Calu3 (cell line): ENCODE results near the gene HSPA1A. TPM values are rescaled to one million over a fixed set of nuclear protein-coding genes. Genes with fewer than 3 reads are reported as not detected.
A peak's percentile ranks its signal among the peaks of the same experiment; 100 is the strongest.
"Not testable (repeated sequence)": the region's sequence is repeated elsewhere in the genome, so short reads cannot be mapped to it uniquely, and the experiment has no call there.

Experiments
- BruUV-seq: library from RNA; stranded (reverse); fragments of 400-500 nt; replicated peaks from 2 replicates; lab custom pipeline; 2021; lab: Mats Ljungman, UMichigan
- CTCF ChIA-PET: fragments of 300-600 bp; sonication (Branson Sonifier 250); formaldehyde crosslinking; loops from one replicate; lab custom pipeline; 2022; ENCODE audit warnings: antibody characterized with exemption; lab: Charles Lee
- DNase-seq: peaks from one replicate; pipeline ENCODE4 v3.0.0; 2022
- H3K27ac Mint-ChIP-seq: one replicate; pipeline ENCODE4 v1.8.0; 2022; ENCODE audit warnings: mixed read lengths; ENCODE audit not compliant: unreplicated experiment
- H3K27me3 Mint-ChIP-seq: one replicate; pipeline ENCODE4 v1.8.0; 2022; ENCODE audit warnings: mixed read lengths; ENCODE audit not compliant: unreplicated experiment
- H3K36me3 Mint-ChIP-seq: one replicate; pipeline ENCODE4 v1.8.0; 2022; ENCODE audit warnings: mild to moderate bottlenecking, moderate library complexity, mixed read lengths; ENCODE audit not compliant: insufficient read depth, unreplicated experiment
- H3K4me1 Mint-ChIP-seq: one replicate; pipeline ENCODE4 v1.8.0; 2022; ENCODE audit warnings: mild to moderate bottlenecking, low read depth, mixed read lengths; ENCODE audit not compliant: unreplicated experiment
- H3K4me3 Mint-ChIP-seq: one replicate; pipeline ENCODE4 v1.8.0; 2022; ENCODE audit warnings: mild to moderate bottlenecking, low read depth, moderate library complexity, mixed read lengths; ENCODE audit not compliant: unreplicated experiment
- H3K9me3 Mint-ChIP-seq: one replicate; pipeline ENCODE4 v1.8.0; 2022; ENCODE audit warnings: low read depth, mixed read lengths; ENCODE audit not compliant: unreplicated experiment
- intact Hi-C: fragments of 100-400 bp; cut with micrococcal nuclease; formaldehyde crosslinking; loops from one replicate; pipeline ENCODE4 v1.10.0; 2022; ENCODE audit not compliant: unreplicated experiment
- total RNA-seq: library from RNA; stranded (reverse); gene quantifications from 2 replicates; pipeline ENCODE4 v1.2.3, GENCODE V29; 2022
- TF ChIP-seq, protein P1 (sequence below): fragments of 200-600 bp; IDR thresholded peaks from one replicate; pipeline ENCODE4 v1.8.0; 2022; ENCODE audit warnings: antibody characterized with exemption; ENCODE audit not compliant: unreplicated experiment

Gene HSPA1A
- total RNA-seq, 1 experiment from 2014 or later, result 1,263 TPM

GRCh38 chr6:31864123-31864562, 48.8 kb downstream of the HSPA1A start:
- not testable (repeated sequence) for H3K9me3 Mint-ChIP-seq, BruUV-seq, DNase-seq, H3K27me3 Mint-ChIP-seq
- Mint-ChIP-seq H3K4me1 (peaks cover 19% of the 10 kb centered on the region), H3K27ac (peak overlapping the region; percentile 96), H3K36me3 (peaks cover 65% of the 10 kb centered on the region), H3K4me3 (peak overlapping the region; percentile 85)
- intact Hi-C loops, result loop anchor here (5.0 kb wide), 1 partner anchor 87 kb away; the partner anchor contains the start of gene VWA7
- TF ChIP-seq, protein P1, sequence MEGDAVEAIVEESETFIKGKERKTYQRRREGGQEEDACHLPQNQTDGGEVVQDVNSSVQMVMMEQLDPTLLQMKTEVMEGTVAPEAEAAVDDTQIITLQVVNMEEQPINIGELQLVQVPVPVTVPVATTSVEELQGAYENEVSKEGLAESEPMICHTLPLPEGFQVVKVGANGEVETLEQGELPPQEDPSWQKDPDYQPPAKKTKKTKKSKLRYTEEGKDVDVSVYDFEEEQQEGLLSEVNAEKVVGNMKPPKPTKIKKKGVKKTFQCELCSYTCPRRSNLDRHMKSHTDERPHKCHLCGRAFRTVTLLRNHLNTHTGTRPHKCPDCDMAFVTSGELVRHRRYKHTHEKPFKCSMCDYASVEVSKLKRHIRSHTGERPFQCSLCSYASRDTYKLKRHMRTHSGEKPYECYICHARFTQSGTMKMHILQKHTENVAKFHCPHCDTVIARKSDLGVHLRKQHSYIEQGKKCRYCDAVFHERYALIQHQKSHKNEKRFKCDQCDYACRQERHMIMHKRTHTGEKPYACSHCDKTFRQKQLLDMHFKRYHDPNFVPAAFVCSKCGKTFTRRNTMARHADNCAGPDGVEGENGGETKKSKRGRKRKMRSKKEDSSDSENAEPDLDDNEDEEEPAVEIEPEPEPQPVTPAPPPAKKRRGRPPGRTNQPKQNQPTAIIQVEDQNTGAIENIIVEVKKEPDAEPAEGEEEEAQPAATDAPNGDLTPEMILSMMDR, result peak; percentile 26
- CTCF ChIA-PET, result interaction anchor here (0.6 to 0.9 kb wide), 2 partner anchors 94 to 1375 kb away, joined by 3 to 4 read pairs; no protein-coding TSS in a partner anchor

- no peak overlapping the region for H3K4me3 Mint-ChIP-seq
- no peak overlapping the region for H3K27ac Mint-ChIP-seq
- intact Hi-C loops, result loop anchor here (5.0 kb wide), 1 partner anchor 88 kb away; the partner anchor contains the start of gene VWA7
- DNase-seq, result no peak
- H3K27me3 Mint-ChIP-seq, result peaks cover 9% of the 10 kb centered on the region
- TF ChIP-seq, protein P1, result no peak
- peaks cover 19% of the 10 kb centered on the region for H3K4me1 Mint-ChIP-seq
- BruUV-seq, result no TSS peak
- CTCF ChIA-PET, result no interaction called here
- H3K36me3 Mint-ChIP-seq, result peaks cover 65% of the 10 kb centered on the region
- H3K9me3 Mint-ChIP-seq, result no peaks in the 10 kb centered on the region
Measured at GRCh38 chr6:31864818-31865204, 49.5 kb downstream of the HSPA1A start.

DNA sequence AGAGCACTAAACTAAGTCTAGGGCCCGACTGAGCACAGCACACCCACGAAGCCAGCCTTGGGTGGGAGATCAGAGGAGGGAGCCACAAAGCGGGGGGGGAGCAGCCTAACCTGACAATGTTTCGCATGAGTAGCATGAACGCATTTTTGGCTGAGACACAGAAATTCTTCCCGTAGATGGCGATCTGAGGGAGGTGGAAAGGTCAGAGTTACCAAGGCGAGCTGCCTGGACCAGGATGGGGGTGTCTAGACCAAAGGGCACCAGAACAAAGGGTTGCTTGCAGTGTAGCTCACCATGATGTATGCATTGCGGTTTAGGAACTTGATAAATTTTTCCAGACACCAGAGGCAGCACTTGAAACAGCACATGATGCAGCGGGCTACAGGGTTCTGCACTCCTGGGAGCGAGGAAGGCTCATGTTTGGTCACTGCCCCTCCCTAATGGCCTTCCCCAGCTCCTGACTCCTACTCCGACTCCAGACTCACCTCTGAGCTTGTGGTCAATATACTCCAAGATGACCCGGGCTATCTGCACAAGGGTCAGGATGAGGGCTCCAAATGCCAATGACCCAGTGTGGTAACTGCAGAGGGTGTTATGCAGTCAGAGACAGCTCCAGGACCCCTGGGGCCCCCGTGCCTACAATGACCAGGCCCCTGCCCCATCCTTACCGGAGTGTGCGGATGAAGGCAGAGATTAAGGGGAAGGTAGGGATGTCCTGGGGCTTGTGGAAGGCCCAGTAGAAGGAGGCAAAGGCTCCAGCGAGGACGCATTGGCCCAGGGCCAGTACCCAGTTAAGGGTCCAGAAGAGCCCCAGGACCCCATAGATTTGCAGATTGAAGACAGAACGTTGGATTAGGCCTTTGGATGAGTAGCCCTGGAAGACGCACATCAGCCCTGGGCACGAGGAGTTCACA, 50.1 kb downstream of the HSPA1A start:
- Mint-ChIP-seq H3K9me3 (no peaks in the 10 kb centered on the region), H3K27me3 (peaks cover 9% of the 10 kb centered on the region), H3K27ac (no peak overlapping the region), H3K36me3 (peaks cover 64% of the 10 kb centered on the region), H3K4me3 (no peak overlapping the region), H3K4me1 (peaks cover 19% of the 10 kb centered on the region)
- TF ChIP-seq, protein P1, result no peak
- CTCF ChIA-PET, result no interaction called here
- no peak for DNase-seq
- no TSS peak for BruUV-seq
- intact Hi-C loops, result no loop called here

Other genes starting within 250 kb of the HSPA1A start
- gene LTA, start 243.3 kb upstream of the HSPA1A start, total RNA-seq, result not detected in 2 replicates
- gene TNF, start 240.0 kb upstream of the HSPA1A start, total RNA-seq, result 0.22 and 0.68 TPM in 2 replicates
- gene LTB, start 233.1 kb upstream of the HSPA1A start, total RNA-seq, result 0.44 and 1.4 TPM in 2 replicates
- gene LST1, start 229.3 kb upstream of the HSPA1A start, total RNA-seq, result 0.94 TPM in 1 of 2 replicates, not detected in the other
- gene NCR3, start 222.5 kb upstream of the HSPA1A start, total RNA-seq, result not detected in 2 replicates
- not detected in 2 replicates for gene AIF1, start 200.3 kb upstream of the HSPA1A start, total RNA-seq
- gene PRRC2A, start 194.8 kb upstream of the HSPA1A start, total RNA-seq, result 473 and 509 TPM in 2 replicates
- 617 and 663 TPM in 2 replicates for gene BAG6, start 162.9 kb upstream of the HSPA1A start, total RNA-seq
- 2.6 and 3.6 TPM in 2 replicates for gene APOM, start 159.6 kb upstream of the HSPA1A start, total RNA-seq
- gene C6orf47, start 154.8 kb upstream of the HSPA1A start, total RNA-seq, result 40.3 and 42.9 TPM in 2 replicates
- gene GPANK1, start 150.5 kb upstream of the HSPA1A start, total RNA-seq, result 32.2 and 35.6 TPM in 2 replicates
- 337 and 357 TPM in 2 replicates for gene CSNK2B, start 149.5 kb upstream of the HSPA1A start, total RNA-seq
- 44.6 and 45.1 TPM in 2 replicates for gene LY6G5B, start 145.6 kb upstream of the HSPA1A start, total RNA-seq
- 4.9 and 5.4 TPM in 2 replicates for gene LY6G5C, start 134.5 kb upstream of the HSPA1A start, total RNA-seq
- gene ABHD16A, start 112.2 kb upstream of the HSPA1A start, total RNA-seq, result 89.9 and 99.1 TPM in 2 replicates
- not detected in 2 replicates for gene LY6G6F, start 108.7 kb upstream of the HSPA1A start, total RNA-seq
- not detected in 2 replicates for gene LY6G6D, start 100.2 kb upstream of the HSPA1A start, total RNA-seq
- gene LY6G6C, start 93.8 kb upstream of the HSPA1A start, total RNA-seq, result 1.0 TPM in 1 of 2 replicates, not detected in the other
- gene MPIG6B, start 92.2 kb upstream of the HSPA1A start, total RNA-seq, result not detected in 2 replicates
- gene DDAH2, start 86.2 kb upstream of the HSPA1A start, total RNA-seq, result 81.4 and 89.6 TPM in 2 replicates
- 943 and 1,109 TPM in 2 replicates for gene CLIC1, start 79.0 kb upstream of the HSPA1A start, total RNA-seq
- 156 and 176 TPM in 2 replicates for gene MSH5, start 75.5 kb upstream of the HSPA1A start, total RNA-seq
- 26.6 and 30.3 TPM in 2 replicates for gene SAPCD1, start 52.9 kb upstream of the HSPA1A start, total RNA-seq
- gene VWA7, start 38.2 kb upstream of the HSPA1A start, total RNA-seq, result 22.1 and 37.6 TPM in 2 replicates
- 316 and 331 TPM in 2 replicates for gene VARS1, start 19.8 kb upstream of the HSPA1A start, total RNA-seq
- 126 and 144 TPM in 2 replicates for gene LSM2, start 8.6 kb upstream of the HSPA1A start, total RNA-seq
- gene HSPA1L, start 260 bp upstream of the HSPA1A start, total RNA-seq, result 4.2 and 4.3 TPM in 2 replicates
- 687 and 705 TPM in 2 replicates for gene HSPA1B, start 12.2 kb downstream of the HSPA1A start, total RNA-seq
- gene NEU1, start 47.3 kb downstream of the HSPA1A start, total RNA-seq, result 133 and 159 TPM in 2 replicates
- 185 and 238 TPM in 2 replicates for gene SLC44A4, start 63.5 kb downstream of the HSPA1A start, total RNA-seq
- gene EHMT2, start 82.2 kb downstream of the HSPA1A start, total RNA-seq, result 131 and 138 TPM in 2 replicates
- gene ZBTB12, start 86.5 kb downstream of the HSPA1A start, total RNA-seq, result 22.6 and 28.1 TPM in 2 replicates
- 5.0 and 6.3 TPM in 2 replicates for gene C2, start 112.2 kb downstream of the HSPA1A start, total RNA-seq
- gene CFB, start 130.6 kb downstream of the HSPA1A start, total RNA-seq, result 944 and 1,205 TPM in 2 replicates
- gene NELFE, start 143.4 kb downstream of the HSPA1A start, total RNA-seq, result 141 and 157 TPM in 2 replicates
- 182 and 201 TPM in 2 replicates for gene SKIC2, start 143.6 kb downstream of the HSPA1A start, total RNA-seq
- 40.9 and 43.6 TPM in 2 replicates for gene DXO, start 156.6 kb downstream of the HSPA1A start, total RNA-seq
- 13.1 and 20.8 TPM in 2 replicates for gene C4A, start 166.5 kb downstream of the HSPA1A start, total RNA-seq
- gene C4B, start 199.3 kb downstream of the HSPA1A start, total RNA-seq, result 7.8 and 13.4 TPM in 2 replicates
- 0.76 and 0.78 TPM in 2 replicates for gene CYP21A2, start 222.9 kb downstream of the HSPA1A start, total RNA-seq